GM18508 (cell line): ENCODE results near the gene NUMA1.

ENCODE experiments used
- ATAC-seq: cut with Tn5 transposase; IDR thresholded peaks from one replicate; pipeline ENCODE4 v1.9.1; 2021; ENCODE audit warnings: moderate number of reproducible peaks; ENCODE audit not compliant: insufficient read depth, unreplicated experiment

The NUMA1 gene

GRCh38 chr11:72069787-72070251, 10.5 kb downstream of the NUMA1 start:
- ATAC-seq: no peak

GRCh38 chr11:72069200-72069599, 11.1 kb downstream of the NUMA1 start:
- ATAC-seq: no peak

- ATAC-seq: no peak
These were observed 12.7 kb downstream of the NUMA1 start for GRCh38 chr11:72067676-72068075.

GRCh38 chr11:72067266-72067665, 13.1 kb downstream of the NUMA1 start:
- ATAC-seq: no peak

- no peak for ATAC-seq
These were observed 13.5 kb downstream of the NUMA1 start for GRCh38 chr11:72066855-72067254.

- ATAC-seq: no peak
These were observed 18.5 kb downstream of the NUMA1 start for GRCh38 chr11:72061739-72062396.

GRCh38 chr11:72058416-72059034, 21.8 kb downstream of the NUMA1 start:
- ATAC-seq: no peak

GRCh38 chr11:72048766-72049460, 31.4 kb downstream of the NUMA1 start:
- ATAC-seq: no peak

- ATAC-seq: no peak
These were observed 34.5 kb downstream of the NUMA1 start for GRCh38 chr11:72045849-72046248.

- no peak for ATAC-seq
These were observed 38.1 kb downstream of the NUMA1 start for GRCh38 chr11:72042064-72042745.

- no peak for ATAC-seq
These were observed 38.8 kb downstream of the NUMA1 start for GRCh38 chr11:72041364-72042063.

- ATAC-seq: no peak
These were observed 39.6 kb downstream of the NUMA1 start for GRCh38 chr11:72040491-72041363.

GRCh38 chr11:72039856-72040401, 40.4 kb downstream of the NUMA1 start:
- no peak for ATAC-seq

GRCh38 chr11:72039031-72039855, 41.1 kb downstream of the NUMA1 start:
- ATAC-seq: no peak

GRCh38 chr11:72038491-72038890, 41.9 kb downstream of the NUMA1 start:
- no peak for ATAC-seq

GRCh38 chr11:72037554-72038311, 42.6 kb downstream of the NUMA1 start:
- no peak for ATAC-seq

GRCh38 chr11:72036687-72037086, 43.7 kb downstream of the NUMA1 start:
- no peak for ATAC-seq
